SIG-M5 treated with dmso at 0.1 percent for 504 hours (cell line): ENCODE results near the gene ULK2.

Experiments
- DNase-seq: peaks from one replicate; lab custom pipeline; 2025; ENCODE audit not compliant: unreplicated experiment; lab: John Stamatoyannopoulos, UW

ULK2 gene

GRCh38 chr17:19728084-19728495, 139.6 kb downstream of the ULK2 start:
- no peak for DNase-seq

- no peak for DNase-seq
Measured at GRCh38 chr17:19727501-19728078, 140.1 kb downstream of the ULK2 start.

GRCh38 chr17:19726631-19727376, 140.9 kb downstream of the ULK2 start:
- no peak for DNase-seq

GRCh38 chr17:19725486-19725885, 142.2 kb downstream of the ULK2 start:
- DNase-seq = no peak

- no peak for DNase-seq
Measured at GRCh38 chr17:19724501-19725420, 143.0 kb downstream of the ULK2 start.

GRCh38 chr17:19723964-19724363, 143.8 kb downstream of the ULK2 start:
- DNase-seq = no peak
